ENCODE data around the gene ZCCHC17.

DNA sequence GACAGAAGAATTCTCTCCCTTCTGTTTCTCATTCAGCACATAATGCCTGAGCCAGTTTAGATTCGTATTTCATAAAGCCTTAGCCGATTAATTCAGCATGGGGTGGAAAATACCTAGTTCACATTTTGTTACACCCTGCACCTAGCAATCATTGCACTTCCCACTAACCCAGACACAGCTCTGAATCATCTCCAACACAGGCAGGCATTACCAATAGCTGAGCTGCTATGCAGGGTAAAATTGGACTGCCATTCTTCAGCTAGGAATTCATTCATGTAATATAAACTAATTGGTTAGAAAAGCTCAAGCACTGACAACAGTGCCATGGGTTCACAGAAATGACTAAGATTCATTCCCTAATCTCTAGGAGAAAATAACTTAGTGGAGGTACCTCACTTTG is 30.3 kb upstream of the ZCCHC17 start:
- TF ChIP-seq, protein P1, sequence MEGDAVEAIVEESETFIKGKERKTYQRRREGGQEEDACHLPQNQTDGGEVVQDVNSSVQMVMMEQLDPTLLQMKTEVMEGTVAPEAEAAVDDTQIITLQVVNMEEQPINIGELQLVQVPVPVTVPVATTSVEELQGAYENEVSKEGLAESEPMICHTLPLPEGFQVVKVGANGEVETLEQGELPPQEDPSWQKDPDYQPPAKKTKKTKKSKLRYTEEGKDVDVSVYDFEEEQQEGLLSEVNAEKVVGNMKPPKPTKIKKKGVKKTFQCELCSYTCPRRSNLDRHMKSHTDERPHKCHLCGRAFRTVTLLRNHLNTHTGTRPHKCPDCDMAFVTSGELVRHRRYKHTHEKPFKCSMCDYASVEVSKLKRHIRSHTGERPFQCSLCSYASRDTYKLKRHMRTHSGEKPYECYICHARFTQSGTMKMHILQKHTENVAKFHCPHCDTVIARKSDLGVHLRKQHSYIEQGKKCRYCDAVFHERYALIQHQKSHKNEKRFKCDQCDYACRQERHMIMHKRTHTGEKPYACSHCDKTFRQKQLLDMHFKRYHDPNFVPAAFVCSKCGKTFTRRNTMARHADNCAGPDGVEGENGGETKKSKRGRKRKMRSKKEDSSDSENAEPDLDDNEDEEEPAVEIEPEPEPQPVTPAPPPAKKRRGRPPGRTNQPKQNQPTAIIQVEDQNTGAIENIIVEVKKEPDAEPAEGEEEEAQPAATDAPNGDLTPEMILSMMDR (IDR thresholded peaks at IDR 0.05; ENCODE audit: low read depth, low read length): no peak
- TF ChIP-seq EZH2phosphoT487 (IDR thresholded peaks at IDR 0.05; ENCODE audit: low read depth): no peak
